HG03025 (cell line): ENCODE measurements around the gene CCDC86.

Experiments used
- ATAC-seq: cut with Tn5 transposase; IDR thresholded peaks from one replicate; pipeline ENCODE4 v1.9.1; 2021; ENCODE audit warnings: mild to moderate bottlenecking, moderate library complexity; ENCODE audit not compliant: unreplicated experiment, low FRiP score

Gene CCDC86

GRCh38 chr11:60887556-60887955 is 45.6 kb downstream of the CCDC86 start:
- ATAC-seq: no peak

- ATAC-seq: no peak
These were observed 48.0 kb downstream of the CCDC86 start for GRCh38 chr11:60889869-60890311.

GRCh38 chr11:60890696-60891095 is 48.8 kb downstream of the CCDC86 start:
- no peak for ATAC-seq

- no peak for ATAC-seq
These were observed 49.3 kb downstream of the CCDC86 start for GRCh38 chr11:60891103-60891741.

- ATAC-seq: no peak
These were observed 53.8 kb downstream of the CCDC86 start for GRCh38 chr11:60895687-60896086.

- ATAC-seq: no peak
These were observed 55.6 kb downstream of the CCDC86 start for GRCh38 chr11:60897496-60897895.

GRCh38 chr11:60899046-60899936 is 57.4 kb downstream of the CCDC86 start:
- no peak for ATAC-seq

GRCh38 chr11:60899977-60900376 is 58.1 kb downstream of the CCDC86 start:
- ATAC-seq: no peak
